Stimulated activated CD4-positive, alpha-beta T cell treated with anti-CD3 and anti-CD28 coated beads, Interleukin-4, amount 100 ng/mL, for 48 hours (primary cell): ENCODE results near the gene CIDEB.
"Not testable (repeated sequence)": the region's sequence is repeated elsewhere in the genome, so short reads cannot be mapped to it uniquely, and the experiment has no call there.

Experiments used
- DNase-seq, 2 donors: peaks; one replicate each; pipeline ENCODE4 v3.0.0-alpha.2; 2020; ENCODE audit warnings: low read depth in 2 of 2

CIDEB gene

DNA sequence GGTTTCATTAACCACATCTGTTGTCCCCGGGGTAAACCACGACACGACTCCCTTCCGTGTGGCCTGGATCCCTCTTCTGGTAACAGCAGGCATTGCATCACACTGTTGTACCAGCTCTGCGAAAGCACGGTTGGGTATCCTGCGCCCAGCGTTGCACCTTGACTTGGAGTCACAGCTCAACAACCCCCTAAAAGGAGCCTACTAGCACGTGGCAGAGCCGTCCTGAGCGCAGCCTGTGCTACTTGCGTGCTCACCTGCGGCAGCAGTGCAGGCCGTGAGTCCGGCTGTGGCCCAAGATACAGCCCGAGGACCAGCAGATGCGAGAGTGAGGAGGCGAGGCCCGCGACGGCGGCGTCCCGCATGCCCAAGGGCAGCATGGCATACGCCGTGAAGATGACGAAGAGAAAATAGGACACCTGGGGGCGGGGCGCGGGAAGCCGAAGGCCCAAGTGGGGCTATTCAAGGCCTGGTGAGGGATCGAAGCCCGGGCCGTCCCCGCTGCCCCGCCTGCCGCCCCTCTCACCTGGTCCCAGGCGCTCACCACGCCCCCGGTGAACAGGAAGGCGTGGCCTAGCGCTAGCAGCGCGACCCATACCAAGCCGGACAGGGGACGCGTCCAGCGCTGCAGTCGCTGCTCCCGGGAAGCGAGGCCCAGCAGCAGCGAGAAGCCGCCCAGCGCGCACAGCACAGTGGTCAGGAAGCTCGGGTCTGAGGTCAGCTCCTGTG is 24.7 kb upstream of the CIDEB start:
- peak; percentile 70 to 80 for DNase-seq

DNA sequence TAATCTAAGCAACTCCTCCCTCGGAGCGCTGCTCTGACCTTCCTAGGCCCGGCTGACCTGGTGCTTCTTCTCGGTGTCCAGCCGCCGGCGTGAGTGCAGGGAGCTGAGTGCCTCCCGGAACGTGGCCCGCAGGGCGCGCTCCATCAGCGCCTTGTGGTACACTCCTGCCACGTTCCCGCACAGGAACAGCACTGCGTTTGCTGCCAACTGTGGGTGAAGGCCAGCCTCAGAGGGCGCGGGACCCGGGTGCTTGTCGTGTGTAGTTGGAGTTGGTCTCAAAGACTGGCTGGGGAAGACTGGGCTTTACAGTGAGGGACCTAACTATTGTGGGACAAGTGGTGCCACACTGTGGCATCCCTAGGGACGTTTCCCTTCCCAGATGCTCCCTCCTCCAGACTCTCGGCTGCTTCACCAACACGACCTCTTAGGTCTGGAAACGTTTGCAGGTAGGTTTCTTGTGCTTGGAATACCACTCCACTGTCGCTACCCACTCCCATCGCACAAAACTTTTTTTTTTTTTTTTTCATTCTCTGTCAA is 24.0 kb upstream of the CIDEB start:
- DNase-seq, result no peak

DNA sequence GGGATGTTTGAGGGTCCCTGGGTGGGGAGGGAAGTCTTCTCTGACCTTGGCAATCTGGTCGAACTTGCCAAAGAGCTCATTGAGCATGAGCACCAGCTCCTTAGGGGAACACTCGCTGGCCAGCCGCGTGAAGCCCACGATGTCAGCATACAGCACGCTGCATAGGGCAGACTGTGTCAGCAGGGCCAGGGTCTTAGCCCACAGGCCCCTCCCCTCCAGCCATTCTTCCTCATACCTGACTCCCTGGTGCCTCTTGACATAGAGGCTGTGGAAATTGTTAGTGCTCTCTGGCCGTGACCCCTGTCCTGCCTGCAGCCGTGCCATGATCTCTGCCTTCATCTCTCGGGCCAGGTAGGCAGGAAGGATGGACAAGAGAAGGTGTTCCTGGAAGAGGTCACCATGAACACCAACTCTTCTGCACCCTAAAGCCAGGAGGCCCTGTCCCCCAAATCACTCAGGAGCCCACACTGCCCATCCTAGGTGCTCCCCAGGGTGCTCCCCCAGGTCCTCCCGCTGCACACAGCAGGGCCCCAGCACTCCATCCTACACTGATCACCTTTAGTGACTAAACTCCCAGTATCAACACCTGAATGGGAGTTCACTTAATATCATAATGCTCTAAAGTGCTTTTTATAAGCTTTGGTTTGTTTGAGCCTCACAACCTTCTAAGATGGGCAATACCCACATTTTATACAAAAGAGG is 23.3 kb upstream of the CIDEB start:
- DNase-seq, result no peak

DNA sequence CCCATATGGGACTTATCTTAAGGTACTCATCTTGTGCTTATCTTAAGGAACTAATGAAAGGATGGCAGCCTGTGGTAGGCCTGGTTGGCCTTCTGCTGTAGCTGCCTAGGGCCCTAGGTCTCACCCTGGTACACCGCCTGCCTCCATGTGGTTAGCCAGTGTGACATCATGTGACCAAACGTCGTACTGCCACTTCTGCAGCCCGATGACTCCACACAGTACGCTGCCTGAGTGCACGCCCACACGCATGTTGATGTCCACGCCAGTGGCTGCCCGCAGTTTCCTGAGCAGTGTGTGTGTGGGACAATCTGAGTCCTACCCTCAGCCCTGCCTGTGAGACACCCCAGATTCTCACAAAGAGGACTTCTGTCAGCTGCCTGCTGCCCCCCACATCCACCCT is 22.0 kb upstream of the CIDEB start:
- DNase-seq, result peak in 1 of 2 donors; percentile 47

DNA sequence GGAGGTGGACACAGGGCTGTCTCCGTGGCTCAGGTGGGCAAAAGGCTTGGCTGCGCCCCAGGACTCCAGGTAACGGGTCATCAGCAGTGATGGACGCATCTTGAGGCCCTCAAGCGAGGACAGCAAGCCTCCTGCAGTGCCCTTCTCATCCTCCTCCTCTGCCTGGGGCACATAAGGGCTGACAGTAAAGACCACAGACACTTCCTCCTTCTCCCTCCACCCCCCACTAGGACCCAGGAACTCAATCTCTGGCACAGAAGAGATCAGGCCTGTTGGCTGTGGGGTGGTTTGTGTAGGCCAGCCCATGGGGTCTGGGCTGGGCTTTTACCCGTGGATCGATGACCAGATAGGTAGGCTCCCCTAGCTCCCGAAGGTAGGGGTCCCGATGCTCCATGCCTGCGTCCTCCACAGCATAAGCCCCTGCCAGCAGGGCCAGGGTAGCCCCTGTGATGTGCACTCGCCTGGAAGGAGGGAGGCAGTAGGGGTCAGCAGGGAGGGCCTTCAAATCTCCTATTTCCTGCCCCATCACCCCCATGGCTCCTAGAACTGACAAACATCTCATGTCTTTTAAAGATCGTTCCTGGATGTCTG is 21.4 kb upstream of the CIDEB start:
- no peak for DNase-seq

DNA sequence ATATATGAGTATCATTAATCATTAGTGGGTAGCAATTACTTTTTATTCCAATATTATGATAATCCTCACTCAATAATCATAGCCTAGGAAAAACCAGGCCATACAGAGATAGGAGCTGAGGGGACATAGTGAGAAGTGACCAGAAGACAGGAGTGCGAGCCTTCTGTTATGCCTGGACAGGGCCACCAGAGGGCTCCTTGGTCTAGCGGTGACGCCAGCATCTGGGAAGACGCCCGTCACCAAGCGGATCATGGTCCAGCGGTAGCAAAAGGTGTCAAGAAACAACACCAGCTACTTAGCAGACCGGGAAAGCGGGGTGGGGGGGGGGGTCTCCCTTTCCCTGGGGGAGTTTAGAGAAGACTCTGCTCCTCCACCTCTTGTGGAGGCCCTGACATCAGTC is 20.1 kb upstream of the CIDEB start:
- DNase-seq, result not testable (repeated sequence)

DNA sequence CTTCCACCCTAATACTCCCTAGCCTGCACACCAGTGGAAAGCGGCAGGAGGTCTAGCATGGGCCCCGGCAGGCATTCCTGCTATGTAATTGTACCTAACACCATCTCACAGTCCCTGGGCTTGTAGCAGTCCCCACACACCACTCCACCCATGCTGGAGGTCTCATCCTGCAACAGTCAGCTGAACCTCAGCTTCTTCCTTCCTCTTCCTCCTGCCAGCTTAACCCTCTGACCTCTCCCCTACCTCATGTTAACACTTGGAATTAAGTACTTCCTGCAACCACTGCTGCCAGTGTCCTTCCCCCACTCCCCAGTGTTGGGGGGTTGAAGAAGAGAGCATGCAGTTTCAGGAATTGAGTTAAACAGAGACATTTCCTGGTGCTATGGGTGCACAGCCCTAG is 19.5 kb upstream of the CIDEB start:
- DNase-seq, result no peak

DNA sequence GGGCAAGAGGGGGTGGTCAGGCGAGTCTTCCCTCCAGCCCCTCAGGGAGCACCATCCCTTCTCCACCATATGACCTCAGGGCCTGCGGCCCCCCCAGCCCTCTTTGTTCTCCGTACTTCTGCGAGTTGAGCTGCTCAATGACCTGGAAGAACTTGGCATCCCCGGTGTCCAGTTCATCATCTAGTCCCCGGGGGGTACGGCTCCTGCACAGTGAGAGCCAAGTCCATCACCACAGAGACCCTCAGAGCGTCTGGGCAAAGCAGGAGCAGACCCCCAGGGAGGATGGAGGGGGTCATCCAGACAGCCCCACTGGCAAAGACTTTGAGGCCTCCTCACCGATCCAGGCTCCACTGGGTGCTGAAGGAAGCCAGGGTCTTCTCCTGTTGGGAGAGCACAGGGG is 18.2 kb upstream of the CIDEB start:
- DNase-seq, result no peak

DNA sequence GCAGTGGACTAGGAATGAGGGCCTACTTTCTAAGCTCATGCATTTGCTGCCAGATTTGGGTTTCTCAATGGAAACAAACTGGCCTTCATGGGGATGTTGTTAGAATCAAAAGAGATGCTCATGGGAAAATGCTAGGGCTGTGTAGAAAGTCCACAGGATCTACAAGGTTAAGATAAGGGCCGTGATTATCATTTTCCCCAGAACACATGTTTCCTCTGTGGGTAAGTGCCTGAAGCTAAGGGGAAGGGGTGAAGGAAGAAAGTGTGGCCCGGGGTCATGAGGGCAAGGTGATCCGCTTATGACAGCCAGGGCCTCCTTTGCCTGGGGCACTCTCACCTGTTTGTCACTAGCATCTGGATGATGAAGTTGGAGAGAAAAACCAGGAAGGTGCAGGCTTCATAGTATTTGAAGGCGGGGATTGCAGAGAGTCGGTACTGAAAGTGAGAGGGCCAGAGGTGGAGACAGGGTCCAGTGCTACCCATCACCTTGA is 17.3 kb upstream of the CIDEB start:
- DNase-seq, result no peak

DNA sequence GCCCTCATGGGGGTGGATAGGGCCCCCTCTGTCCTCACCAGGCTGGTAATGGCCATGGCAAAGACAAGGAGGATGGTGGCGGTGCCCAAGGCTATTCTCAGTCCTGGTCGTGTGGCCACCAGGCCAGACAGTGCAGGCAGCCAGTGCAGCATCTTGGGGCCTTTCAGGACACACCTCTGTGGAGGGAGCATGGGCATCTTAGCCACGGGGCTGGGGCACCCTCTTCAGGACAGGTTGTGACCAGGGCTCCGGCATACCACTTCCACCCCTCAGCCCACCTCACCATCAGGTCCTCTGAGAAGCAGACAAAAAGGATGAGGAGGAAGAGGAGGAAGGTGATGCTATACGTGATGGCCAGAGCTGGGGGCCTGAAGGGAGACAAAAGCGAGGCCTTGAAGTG is 16.2 kb upstream of the CIDEB start:
- no peak for DNase-seq

DNA sequence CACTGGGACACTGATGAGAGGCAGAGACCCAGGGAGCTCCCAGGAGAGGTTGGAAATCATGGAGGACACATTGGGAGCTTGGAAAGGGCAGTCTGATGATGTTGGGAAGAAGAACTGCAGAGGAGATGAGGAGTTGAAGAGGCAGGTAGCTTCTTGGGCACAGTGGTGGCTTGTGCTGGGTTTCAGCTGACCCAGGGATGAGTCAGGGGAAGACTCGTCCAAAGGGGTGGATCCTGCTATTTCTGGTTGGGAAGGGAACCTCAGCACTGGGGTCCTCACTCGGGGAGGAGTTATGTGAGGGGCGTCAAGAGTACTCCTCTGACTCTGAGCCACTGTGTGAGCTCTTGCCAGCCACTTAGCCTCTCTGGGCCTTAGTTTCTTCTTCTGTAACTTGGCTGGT is 15.6 kb upstream of the CIDEB start:
- no peak for DNase-seq

DNA sequence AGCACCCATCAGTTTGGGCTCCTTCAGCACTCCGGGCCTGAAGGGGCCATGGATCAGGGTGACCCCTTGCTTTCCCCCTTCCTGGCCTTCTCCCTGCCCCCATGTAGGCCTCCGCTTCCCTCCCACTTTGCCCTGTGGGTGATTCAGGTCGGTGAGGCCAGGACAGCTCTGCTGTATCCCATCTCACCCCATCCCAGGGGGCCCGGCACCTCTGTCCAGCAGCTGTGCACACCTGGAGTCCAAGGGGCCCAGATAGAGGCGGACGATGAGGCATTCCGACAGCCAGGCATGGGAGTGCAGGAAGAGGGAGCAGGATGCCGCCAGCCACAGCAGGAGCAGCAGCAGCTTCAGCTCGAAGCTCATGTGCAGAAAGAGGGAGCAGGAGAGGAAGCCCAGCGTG is 14.9 kb upstream of the CIDEB start:
- no peak for DNase-seq

DNA sequence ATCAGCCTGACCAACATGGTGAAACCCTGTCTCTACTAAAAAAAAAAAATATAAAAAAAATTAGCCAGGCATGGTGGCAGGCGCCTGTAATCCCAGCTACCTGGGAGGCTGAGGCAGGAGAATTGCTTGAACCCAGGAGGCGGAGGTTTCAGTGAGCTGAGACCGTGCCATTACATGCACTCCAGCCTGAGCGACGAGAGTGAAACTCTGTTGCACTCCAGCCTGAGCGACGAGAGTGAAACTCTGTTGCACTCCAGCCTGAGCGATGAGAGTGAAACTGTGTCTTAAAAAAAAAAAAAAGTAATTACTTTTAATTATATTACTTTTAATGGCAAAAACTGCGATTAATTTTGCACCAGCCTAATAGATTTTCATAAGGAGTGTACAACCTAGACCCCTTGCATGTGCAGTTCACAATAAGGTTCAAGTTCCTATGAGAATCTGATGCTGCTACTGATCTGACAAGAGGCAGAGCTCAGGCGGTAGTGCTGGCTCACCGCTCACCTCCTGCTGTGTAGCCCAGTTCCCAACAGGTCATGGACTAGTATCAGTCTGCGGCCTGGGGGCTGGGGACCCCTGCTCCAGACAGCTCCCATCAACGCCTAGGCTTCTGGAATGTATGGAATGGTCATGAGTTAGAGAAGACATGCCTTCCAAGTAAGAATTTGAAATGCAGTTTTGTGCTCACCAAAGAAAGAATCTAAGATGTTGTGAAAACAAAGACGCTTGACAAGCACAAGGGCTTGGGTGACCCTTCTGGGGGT is 13.6 kb upstream of the CIDEB start:
- DNase-seq, result no peak

DNA sequence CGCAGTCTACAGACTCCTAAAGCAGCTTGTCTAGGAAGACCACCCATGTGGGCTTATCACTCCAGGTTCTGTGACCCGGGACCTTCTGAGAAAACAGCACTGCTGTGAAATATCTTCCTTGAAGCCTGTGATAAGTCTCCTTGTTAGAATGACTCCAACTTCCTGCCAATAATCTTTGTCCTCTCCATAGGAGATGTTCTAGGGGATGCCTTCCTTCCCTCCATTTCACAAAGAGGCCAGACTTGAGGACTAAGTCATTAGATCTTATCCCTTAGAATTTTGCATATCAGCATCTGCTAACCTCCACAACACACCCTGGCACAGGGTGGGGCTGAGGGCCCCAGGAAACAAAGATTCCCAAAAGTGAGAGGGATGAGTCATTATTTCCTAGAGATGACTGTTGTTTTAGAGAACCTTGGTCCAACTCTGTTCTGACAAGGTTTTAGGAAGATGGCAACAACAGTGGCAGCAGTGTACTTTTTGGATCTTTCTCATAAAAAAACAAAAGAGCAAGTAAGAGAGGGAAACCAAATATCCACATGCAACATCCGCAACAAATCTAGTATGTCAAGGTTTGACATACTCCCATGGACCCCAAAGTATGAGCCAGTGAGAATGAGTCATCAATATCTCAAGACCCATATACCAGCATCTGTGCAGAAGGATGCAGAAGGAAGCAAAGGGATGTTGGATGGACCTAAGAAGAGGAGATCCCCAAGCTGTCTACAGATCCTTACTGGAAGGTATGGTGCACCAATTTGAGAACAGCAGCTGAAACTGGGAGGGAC is 9.6 kb upstream of the CIDEB start:
- DNase-seq, result no peak

DNA sequence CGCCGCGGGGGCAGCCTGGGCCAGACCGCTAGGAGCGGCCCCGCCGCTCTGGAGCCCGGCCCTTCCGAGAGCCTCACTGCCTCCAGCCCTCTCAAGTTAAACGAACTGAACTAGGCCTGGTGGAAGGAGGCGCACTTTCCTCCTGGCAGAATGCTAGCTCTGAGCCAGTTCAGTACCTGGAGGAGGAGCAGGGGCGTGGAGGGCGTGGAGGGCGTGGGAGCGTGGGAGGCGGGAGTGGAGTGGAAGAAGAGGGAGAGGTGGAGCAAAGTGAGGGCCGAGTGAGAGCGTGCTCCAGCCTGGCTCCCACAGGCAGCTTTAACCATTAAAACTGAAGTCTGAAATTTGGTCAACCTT is 8.8 kb upstream of the CIDEB start:
- no peak for DNase-seq

DNA sequence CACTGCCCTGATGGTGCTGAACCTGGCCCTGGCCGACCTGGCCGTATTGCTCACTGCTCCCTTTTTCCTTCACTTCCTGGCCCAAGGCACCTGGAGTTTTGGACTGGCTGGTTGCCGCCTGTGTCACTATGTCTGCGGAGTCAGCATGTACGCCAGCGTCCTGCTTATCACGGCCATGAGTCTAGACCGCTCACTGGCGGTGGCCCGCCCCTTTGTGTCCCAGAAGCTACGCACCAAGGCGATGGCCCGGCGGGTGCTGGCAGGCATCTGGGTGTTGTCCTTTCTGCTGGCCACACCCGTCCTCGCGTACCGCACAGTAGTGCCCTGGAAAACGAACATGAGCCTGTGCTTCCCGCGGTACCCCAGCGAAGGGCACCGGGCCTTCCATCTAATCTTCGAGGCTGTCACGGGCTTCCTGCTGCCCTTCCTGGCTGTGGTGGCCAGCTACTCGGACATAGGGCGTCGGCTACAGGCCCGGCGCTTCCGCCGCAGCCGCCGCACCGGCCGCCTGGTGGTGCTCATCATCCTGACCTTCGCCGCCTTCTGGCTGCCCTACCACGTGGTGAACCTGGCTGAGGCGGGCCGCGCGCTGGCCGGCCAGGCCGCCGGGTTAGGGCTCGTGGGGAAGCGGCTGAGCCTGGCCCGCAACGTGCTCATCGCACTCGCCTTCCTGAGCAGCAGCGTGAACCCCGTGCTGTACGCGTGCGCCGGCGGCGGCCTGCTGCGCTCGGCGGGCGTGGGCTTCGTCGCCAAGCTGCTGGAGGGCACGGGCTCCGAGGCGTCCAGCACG is 8.2 kb upstream of the CIDEB start:
- no peak for DNase-seq

DNA sequence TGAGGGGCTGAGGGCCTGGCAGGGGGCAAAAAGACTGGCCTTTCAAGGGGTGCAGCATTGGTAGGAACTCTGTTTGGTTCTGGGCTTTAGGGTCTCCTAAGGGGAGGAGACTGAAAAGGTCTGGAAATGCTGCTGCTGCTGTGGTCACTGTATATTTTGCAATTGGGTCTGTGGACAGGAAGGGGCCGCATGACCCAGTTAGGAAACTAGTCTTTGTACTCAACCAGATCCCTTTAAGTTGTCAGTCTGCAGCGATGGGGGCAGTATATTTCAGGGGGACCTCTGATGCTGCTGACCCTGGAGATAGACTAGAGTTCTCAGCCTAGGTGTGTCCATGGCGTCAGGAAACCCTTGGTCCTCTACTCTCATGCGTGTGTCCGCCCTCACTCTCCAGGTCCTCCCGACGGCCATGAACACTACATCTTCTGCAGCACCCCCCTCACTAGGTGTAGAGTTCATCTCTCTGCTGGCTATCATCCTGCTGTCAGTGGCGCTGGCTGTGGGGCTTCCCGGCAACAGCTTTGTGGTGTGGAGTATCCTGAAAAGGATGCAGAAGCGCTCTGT is 7.5 kb upstream of the CIDEB start:
- DNase-seq, result no peak

DNA sequence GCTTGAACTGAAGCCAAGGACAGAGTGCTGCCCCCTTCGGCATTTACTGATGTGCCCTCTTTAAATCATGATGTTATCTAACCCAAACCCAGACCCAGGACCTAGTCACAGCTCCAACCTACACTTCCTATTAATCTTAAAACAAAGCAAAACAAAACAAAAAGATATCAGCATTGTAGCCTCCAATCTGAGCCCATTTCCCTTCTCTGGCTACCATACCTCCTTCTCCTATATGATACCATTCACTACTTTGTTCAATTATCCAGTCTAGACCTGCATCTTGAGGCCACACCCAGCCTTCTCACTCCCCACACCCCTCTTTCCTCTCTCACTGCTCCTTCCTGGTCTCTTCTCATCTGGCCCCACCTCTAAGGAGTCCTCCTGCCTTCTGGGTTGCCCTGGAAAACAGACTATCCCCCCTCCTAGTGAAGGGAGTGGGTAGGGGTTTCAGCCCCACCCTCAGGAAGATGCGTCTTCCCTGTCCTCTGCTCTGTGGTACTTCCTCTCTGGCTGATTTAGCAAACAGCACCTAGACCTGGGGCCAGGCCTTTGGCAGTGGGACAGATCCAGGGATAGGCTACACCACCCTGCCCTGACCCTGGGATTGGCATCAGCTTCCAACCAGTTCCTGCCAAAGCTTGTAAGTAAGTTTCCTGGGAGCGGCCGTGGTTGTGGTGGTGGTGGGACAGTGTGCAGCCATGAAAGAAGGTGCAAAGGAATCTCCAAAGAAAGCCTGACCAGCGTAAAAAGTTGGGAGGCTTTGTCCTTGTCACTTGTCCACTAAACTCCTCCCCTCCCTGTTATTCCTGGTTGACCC is 6.8 kb upstream of the CIDEB start:
- no peak for DNase-seq

DNA sequence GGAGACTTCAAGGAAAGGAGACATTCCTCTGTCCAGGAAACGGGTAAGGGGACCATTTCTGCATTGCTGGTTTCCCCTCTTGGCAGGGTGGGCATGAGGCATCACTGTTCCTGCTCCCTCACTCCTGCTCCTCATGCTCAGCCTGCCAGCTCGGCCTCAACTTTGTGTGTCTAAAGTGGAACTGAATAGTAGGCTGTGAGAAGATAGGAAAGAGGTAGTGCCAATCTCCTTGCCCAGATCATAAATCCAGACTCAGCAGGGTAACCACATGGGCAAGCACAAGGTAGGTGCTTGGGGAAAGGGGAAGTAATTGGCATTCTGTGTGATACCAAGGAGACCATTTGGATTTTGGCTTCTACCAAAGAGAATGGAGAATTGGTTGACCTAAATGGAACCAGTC is 6.1 kb upstream of the CIDEB start:
- no peak for DNase-seq
